Upper lobe of left lung (tissue), 4 donors: ENCODE results near the gene TRIM44.

Source experiments
- CTCF ChIP-seq, 6 experiments: fragments of 450-650 bp in 4 of 6; fragments of 200-600 bp in 2 of 6; sonication (generic) in 2 of 6; IDR thresholded peaks; one replicate each; pipeline ENCODE4 v1.5.1; 2016 to 2019; ENCODE audit warnings: antibody characterized with exemption in 6 of 6
- EP300 ChIP-seq, 4 donors: sonication (generic); formaldehyde crosslinking; IDR thresholded peaks; one replicate each; pipeline ENCODE4 v1.5.1; 2017; ENCODE audit warnings: antibody characterized with exemption in 4 of 4, control low read depth in 2 of 4
- POLR2AphosphoS5 ChIP-seq, 2 donors: sonication (generic); formaldehyde crosslinking; IDR thresholded peaks; one replicate each; pipeline ENCODE4 v1.5.1; 2017; ENCODE audit warnings: antibody characterized with exemption in 2 of 2

GRCh38 chr11:35662061-35662648 lies 420 bp upstream of the TRIM44 start:
- TF ChIP-seq CTCF (IDR thresholded peaks at IDR 0.05) (no peak), POLR2AphosphoS5 (IDR thresholded peaks at IDR 0.05) (no peak), EP300 (IDR thresholded peaks at IDR 0.05) (no peak)
